HepG2 (cell line): ENCODE results near the gene KRTAP1-3. TPM values are rescaled to one million over a fixed set of nuclear protein-coding genes. Genes with fewer than 3 reads are reported as not detected.
A peak's percentile ranks its signal among the peaks of the same experiment; 100 is the strongest.

Experiments
- ATAC-seq: fragments of 200-7000 bp; cut with Tn5 transposase; 3 replicates; pipeline ENCODE4 v1.9.1; 2020; ENCODE audit warnings: mild to moderate bottlenecking, moderate library complexity
- BruUV-seq: library from RNA; stranded (reverse); fragments of 400-500 nt; replicated peaks from 2 replicates; lab custom pipeline; 2021; lab: Mats Ljungman, UMichigan
- CTCF ChIA-PET: fragments of 300-600 bp; formaldehyde crosslinking; extraction: SDS; loops from one replicate; lab custom pipeline; 2021; ENCODE audit warnings: low total read pairs, inconsistent platforms, low intra/inter-chr PET ratio; lab: Yijun Ruan, JAX
- POLR2A ChIA-PET: fragments of 350-600 bp; sonication (Branson Sonifier 250); formaldehyde crosslinking; loops from one replicate; lab custom pipeline; 2020; ENCODE audit warnings: antibody characterized with exemption, inconsistent platforms; lab: Yijun Ruan, JAX
- DNase-seq: peaks from one replicate; pipeline ENCODE4 v3.0.0-alpha.2; 2015; ENCODE audit warnings: low spot score
- FAIRE-seq: peaks from 3 replicates; lab custom pipeline; 2011; peaks lifted over from hg19 to GRCh38; lab: Jason Lieb, UNC
- H2AFZ ChIP-seq: one replicate; pipeline ENCODE4 v1.6.1; 2011; ENCODE audit warnings: low read length, inconsistent platforms
- H3K27ac ChIP-seq: fragments of 300-600 bp; 3 replicates; pipeline ENCODE4 v1.8.0; 2011; ENCODE audit warnings: mixed run types, mild to moderate bottlenecking, mixed read lengths, low read length, inconsistent platforms; ENCODE audit not compliant: insufficient read depth; ENCODE audit errors: extremely low read length
- H3K27me3 ChIP-seq, 2 experiments: fragments of 200-600 bp in 1 of 2; 2 replicates in 1 of 2; 3 replicates in 1 of 2; pipeline versions ENCODE4 v1.6.0 to v1.8.0; 2011; ENCODE audit warnings: low read length in 2 of 2, mild to moderate bottlenecking in 2 of 2, moderate library complexity in 2 of 2, inconsistent platforms in 1 of 2; ENCODE audit not compliant: insufficient read depth in 2 of 2, control insufficient read depth in 1 of 2
- H3K36me3 ChIP-seq, 2 experiments: fragments of 200-600 bp in 1 of 2; replicated peaks in 1 of 2; 2 replicates in 1 of 2; 3 replicates in 1 of 2; pipeline versions ENCODE4 v1.5.1 to v1.8.0; 2011; ENCODE audit warnings: low read length in 2 of 2, inconsistent platforms in 1 of 2; ENCODE audit not compliant: insufficient read depth in 2 of 2, control insufficient read depth in 1 of 2
- H3K4me1 ChIP-seq: 2 replicates; pipeline ENCODE4 v1.5.1; 2012; ENCODE audit warnings: low read length, inconsistent platforms; ENCODE audit not compliant: insufficient read depth
- H3K4me2 ChIP-seq: 2 replicates; pipeline ENCODE4 v1.6.0; 2011; ENCODE audit warnings: low read depth, low read length, inconsistent platforms
- H3K4me3 ChIP-seq, 3 experiments: fragments of 200-600 bp in 1 of 3; sonication (generic), shearing (Covaris generic) in 1 of 3; replicated peaks in 1 of 3; 2 replicates each; pipeline ENCODE4 v1.5.1; 2011 to 2016; ENCODE audit warnings: low read length in 3 of 3, inconsistent platforms in 2 of 3, low read depth in 2 of 3, mild to moderate bottlenecking in 2 of 3, control low read depth in 1 of 3, mixed read lengths in 1 of 3; ENCODE audit not compliant: insufficient read depth in 1 of 3
- H3K79me2 ChIP-seq: one replicate; pipeline ENCODE4 v1.6.1; 2011; ENCODE audit warnings: low read length, inconsistent platforms; ENCODE audit not compliant: insufficient read depth
- H3K9ac ChIP-seq: 2 replicates; pipeline ENCODE4 v1.6.0; 2011; ENCODE audit warnings: mild to moderate bottlenecking, low read depth, low read length, inconsistent platforms; ENCODE audit not compliant: insufficient read depth
- H3K9me3 ChIP-seq: 2 replicates; pipeline ENCODE4 v1.5.1; 2012; ENCODE audit warnings: mild to moderate bottlenecking, low read length
- H4K20me1 ChIP-seq: 2 replicates; pipeline ENCODE4 v1.6.0; 2011; ENCODE audit warnings: inconsistent platforms, mild to moderate bottlenecking, low read length, moderate library complexity; ENCODE audit not compliant: insufficient read depth
- BRD4 ChIP-seq: sonication (generic); formaldehyde crosslinking; IDR thresholded peaks from 2 replicates; pipeline ENCODE4 v1.4.0; 2020; ENCODE audit warnings: missing genetic modification reagents
- CENPT ChIP-seq: sonication (generic); formaldehyde crosslinking; IDR thresholded peaks from 2 replicates; pipeline ENCODE4 v1.8.0; 2022; ENCODE audit warnings: low read depth, mild to moderate bottlenecking, moderate library complexity, missing genetic modification reagents
- CHCHD3 ChIP-seq: sonication (generic); formaldehyde crosslinking; IDR thresholded peaks from 2 replicates; pipeline ENCODE4 v1.8.0; 2022; ENCODE audit warnings: mild to moderate bottlenecking, missing genetic modification reagents, moderate library complexity
- DPF2 ChIP-seq: sonication (generic); formaldehyde crosslinking; IDR thresholded peaks from 2 replicates; pipeline ENCODE4 v1.4.0; 2020; ENCODE audit warnings: mild to moderate bottlenecking, low read depth, missing genetic modification reagents, borderline replicate concordance
- E2F5 ChIP-seq: sonication (generic); formaldehyde crosslinking; conservative IDR thresholded peaks from 2 replicates; pipeline ENCODE4 v1.4.0; 2020; ENCODE audit warnings: missing genetic modification reagents
- GPBP1L1 ChIP-seq: sonication (generic); formaldehyde crosslinking; IDR thresholded peaks from 2 replicates; pipeline ENCODE4 v1.5.0; 2020; ENCODE audit warnings: mild to moderate bottlenecking, missing genetic modification reagents
- HNF4A ChIP-seq: sonication (generic); formaldehyde crosslinking; IDR thresholded peaks from 2 replicates; pipeline ENCODE4 v1.4.0; 2020; ENCODE audit warnings: missing genetic modification reagents
- NFE2L1 ChIP-seq: sonication (generic); formaldehyde crosslinking; IDR thresholded peaks from 2 replicates; pipeline ENCODE4 v1.4.0; 2020; ENCODE audit warnings: missing genetic modification reagents, mild to moderate bottlenecking, borderline replicate concordance
- RFX1 ChIP-seq: fragments of 450-650 bp; IDR thresholded peaks from 2 replicates; pipeline ENCODE4 v1.6.1; 2017
- STAG1 ChIP-seq: sonication (generic); formaldehyde crosslinking; IDR thresholded peaks from 2 replicates; pipeline ENCODE4 v1.4.0; 2020; ENCODE audit warnings: missing genetic modification reagents
- TFDP2 ChIP-seq: sonication (generic); formaldehyde crosslinking; IDR thresholded peaks from 2 replicates; pipeline ENCODE4 v1.4.0; 2020; ENCODE audit warnings: missing genetic modification reagents
- TOPORS ChIP-seq: sonication (generic); formaldehyde crosslinking; IDR thresholded peaks from 2 replicates; pipeline ENCODE4 v1.8.0; 2023; ENCODE audit warnings: mild to moderate bottlenecking, missing genetic modification reagents
- ZKSCAN5 ChIP-seq: sonication (generic); formaldehyde crosslinking; IDR thresholded peaks from 2 replicates; pipeline ENCODE4 v1.5.1; 2020; ENCODE audit warnings: mild to moderate bottlenecking, missing genetic modification reagents
- ZNF34 ChIP-seq: sonication (generic); formaldehyde crosslinking; IDR thresholded peaks from 2 replicates; pipeline ENCODE4 v1.4.0; 2020; ENCODE audit warnings: mild to moderate bottlenecking, missing genetic modification reagents, borderline replicate concordance
- ZNF468 ChIP-seq: sonication (generic); formaldehyde crosslinking; IDR thresholded peaks from 2 replicates; pipeline ENCODE4 v1.8.0; 2022; ENCODE audit warnings: mild to moderate bottlenecking, moderate library complexity, missing genetic modification reagents
- ZNF607 ChIP-seq: sonication (generic); formaldehyde crosslinking; IDR thresholded peaks from 2 replicates; pipeline ENCODE4 v1.5.1; 2020; ENCODE audit warnings: missing genetic modification reagents, mild to moderate bottlenecking, borderline replicate concordance
- ZNF674 ChIP-seq: sonication (generic); formaldehyde crosslinking; IDR thresholded peaks from 2 replicates; pipeline ENCODE4 v1.5.0; 2020; ENCODE audit warnings: low read depth, mild to moderate bottlenecking, missing genetic modification reagents
- ZNF782 ChIP-seq: sonication (generic); formaldehyde crosslinking; IDR thresholded peaks from 2 replicates; pipeline ENCODE4 v1.4.0; 2020; ENCODE audit warnings: missing genetic modification reagents, mild to moderate bottlenecking, borderline replicate concordance
- WGBS: methylation state at CpG from one replicate; pipeline ENCODE4 v1.1.6; 2017; ENCODE audit warnings: low lambda C conversion rate; 5-methylcytosine and 5-hydroxymethylcytosine counted together
- in situ Hi-C: cut with HindIII; loops from 2 replicates; pipeline ENCODE4 v1.10.0; 2017; ENCODE audit warnings: low pct_unique_long_range_greater_than_20kb; ENCODE audit not compliant: extremely low pct_ligation_motif_present
- intact Hi-C: fragments of 100-400 bp; cut with micrococcal nuclease; formaldehyde crosslinking; loops from one replicate; pipeline ENCODE4 v1.10.0; 2022; ENCODE audit not compliant: unreplicated experiment
- polyA plus RNA-seq, 8 experiments: library from polyadenylated mRNA; depleted of rRNA in 3 of 8; stranded (reverse) in 7 of 8; unstranded in 1 of 8; fragments of >200 nt; fragmentation: Illumina TruSeq in 4 of 8; extraction: Trizol in 4 of 8; gene quantifications; 2 replicates each; pipeline versions ENCODE4 v1.2.1 to v1.2.3, GENCODE V29; 2011 to 2016; ENCODE audit warnings: low read depth in 4 of 8, missing spikeins in 1 of 8, mixed read lengths in 1 of 8; ENCODE audit not compliant: insufficient read depth in 1 of 8
- total RNA-seq, 5 experiments: library from RNA; depleted of rRNA; stranded (reverse); fragments of >200 nt; fragmentation: Illumina TruSeq; extraction: Trizol; gene quantifications; 2 replicates each; pipeline ENCODE4 v1.2.3, GENCODE V29; 2016; ENCODE audit warnings: low read depth in 1 of 5

Gene KRTAP1-3
- total and polyA plus RNA-seq, 2 of the 13 experiments (the other 11 are each of a cell fraction or from before 2014, with no cell fraction given), result not detected

- TF ChIP-seq NFE2L1 (no peak), GPBP1L1 (no peak), ZNF468 (CRISPR knock-in tag) (no peak), STAG1 (CRISPR knock-in tag) (no peak)
These were observed 29.6 kb upstream of the KRTAP1-3 start (continued) for GRCh38 chr17:41064301-41064700.

- Histone ChIP-seq H3K4me2 (no peak overlapping the region), H3K79me2 (no peaks in the 10 kb centered on the region), H2AFZ (no peak overlapping the region), H4K20me1 (no peaks in the 10 kb centered on the region)
- POLR2A ChIA-PET, result no interaction called here
- 53% methylated on average over 4 of the region's 4 CpGs for WGBS
- TF ChIP-seq GPBP1L1 (no peak), TFDP2 (CRISPR knock-in tag) (no peak), ZNF607 (CRISPR knock-in tag) (no peak), ZNF34 (CRISPR knock-in tag) (no peak), BRD4 (no peak), ZNF782 (no peak), E2F5 (CRISPR knock-in tag) (no peak), CENPT (CRISPR knock-in tag) (no peak), TOPORS (CRISPR knock-in tag) (no peak), ZNF674 (CRISPR knock-in tag) (no peak), HNF4A (CRISPR knock-in tag) (no peak), CHCHD3 (CRISPR knock-in tag) (no peak), RFX1 (no peak), DPF2 (CRISPR knock-in tag) (no peak), ZKSCAN5 (CRISPR knock-in tag) (no peak)
- TF ChIP-seq, all 625 proteins: peak for 0
- no peaks in the 10 kb centered on the region for H3K27me3 ChIP-seq
- peaks cover 49% of the 10 kb centered on the region for H3K4me1 ChIP-seq
- no peaks in the 10 kb centered on the region for H3K36me3 ChIP-seq
- H3K4me3 ChIP-seq, result no peak overlapping the region
- no peak overlapping the region for H3K9ac ChIP-seq
- ATAC-seq, result no peak
- in situ Hi-C loops, result no loop called here
- BruUV-seq, result no TSS peak
- FAIRE-seq, result no peak
- intact Hi-C loops, result no loop called here
- no peak overlapping the region for H3K27ac ChIP-seq
- DNase-seq, result peak; percentile 23
- no peaks in the 10 kb centered on the region for H3K9me3 ChIP-seq
- CTCF ChIA-PET, result no interaction called here
These were observed 28.8 kb upstream of the KRTAP1-3 start for GRCh38 chr17:41063449-41063848.
